Measurements from ENCODE around the gene IMMP2L. TPM values are rescaled to one million over a fixed set of nuclear protein-coding genes. Genes with fewer than 3 reads are reported as not detected.
A peak's percentile ranks its signal among the peaks of the same experiment; 100 is the strongest.

The IMMP2L gene
- 10.6 TPM for polyA plus RNA-seq (2012; ENCODE audit: insufficient read length, low read depth)

DNA sequence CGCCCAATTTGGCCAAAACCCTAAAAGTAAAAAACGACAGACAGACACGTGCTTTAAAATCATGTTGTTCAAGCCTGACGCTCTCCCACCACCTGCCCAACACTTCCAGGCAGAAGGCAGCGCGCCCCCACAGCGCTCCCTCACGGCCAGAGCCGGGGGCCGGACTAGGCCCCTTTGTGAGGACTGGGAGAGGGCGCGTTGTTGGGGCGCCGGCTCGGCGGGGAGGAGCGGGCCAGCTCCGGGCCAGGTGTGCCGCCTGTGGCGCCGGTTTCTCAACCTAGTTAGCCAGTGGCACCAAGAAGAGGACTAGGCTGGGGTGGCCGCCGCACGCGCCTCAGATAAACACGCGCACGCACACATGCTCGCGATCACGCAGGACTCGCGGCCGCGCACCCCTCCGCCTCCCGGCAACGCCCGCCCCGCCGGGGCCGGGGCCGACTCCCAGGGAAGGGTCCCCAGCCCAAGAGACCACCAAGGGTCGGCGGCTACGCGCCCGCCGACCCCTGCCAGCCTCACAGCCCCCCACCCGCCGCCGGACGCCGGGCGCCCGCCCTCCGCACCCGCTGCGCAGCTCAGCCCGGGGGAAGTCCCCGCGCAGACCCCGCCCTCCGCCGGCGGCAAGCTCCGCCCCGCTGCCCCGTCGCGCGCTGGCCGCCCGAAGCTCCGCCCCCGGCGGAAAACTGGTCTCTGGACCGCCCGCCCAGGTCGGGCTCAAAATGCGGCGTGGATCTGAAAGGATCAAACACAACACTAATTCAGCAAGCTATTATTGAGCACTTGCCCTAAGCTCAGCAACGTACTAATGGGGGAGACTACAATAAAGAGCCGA lies at the start of gene IMMP2L:
TSS of gene IMMP2L (minus strand) at position 589 of the 829 bp plus-strand sequence.
- peak; percentile 28; the same call in 1 of the 2 replicates for TF ChIP-seq POLR2AphosphoS5 (IDR thresholded peaks at IDR 0.05; ENCODE audit: low read depth, low read length)
- TF ChIP-seq, protein P1, sequence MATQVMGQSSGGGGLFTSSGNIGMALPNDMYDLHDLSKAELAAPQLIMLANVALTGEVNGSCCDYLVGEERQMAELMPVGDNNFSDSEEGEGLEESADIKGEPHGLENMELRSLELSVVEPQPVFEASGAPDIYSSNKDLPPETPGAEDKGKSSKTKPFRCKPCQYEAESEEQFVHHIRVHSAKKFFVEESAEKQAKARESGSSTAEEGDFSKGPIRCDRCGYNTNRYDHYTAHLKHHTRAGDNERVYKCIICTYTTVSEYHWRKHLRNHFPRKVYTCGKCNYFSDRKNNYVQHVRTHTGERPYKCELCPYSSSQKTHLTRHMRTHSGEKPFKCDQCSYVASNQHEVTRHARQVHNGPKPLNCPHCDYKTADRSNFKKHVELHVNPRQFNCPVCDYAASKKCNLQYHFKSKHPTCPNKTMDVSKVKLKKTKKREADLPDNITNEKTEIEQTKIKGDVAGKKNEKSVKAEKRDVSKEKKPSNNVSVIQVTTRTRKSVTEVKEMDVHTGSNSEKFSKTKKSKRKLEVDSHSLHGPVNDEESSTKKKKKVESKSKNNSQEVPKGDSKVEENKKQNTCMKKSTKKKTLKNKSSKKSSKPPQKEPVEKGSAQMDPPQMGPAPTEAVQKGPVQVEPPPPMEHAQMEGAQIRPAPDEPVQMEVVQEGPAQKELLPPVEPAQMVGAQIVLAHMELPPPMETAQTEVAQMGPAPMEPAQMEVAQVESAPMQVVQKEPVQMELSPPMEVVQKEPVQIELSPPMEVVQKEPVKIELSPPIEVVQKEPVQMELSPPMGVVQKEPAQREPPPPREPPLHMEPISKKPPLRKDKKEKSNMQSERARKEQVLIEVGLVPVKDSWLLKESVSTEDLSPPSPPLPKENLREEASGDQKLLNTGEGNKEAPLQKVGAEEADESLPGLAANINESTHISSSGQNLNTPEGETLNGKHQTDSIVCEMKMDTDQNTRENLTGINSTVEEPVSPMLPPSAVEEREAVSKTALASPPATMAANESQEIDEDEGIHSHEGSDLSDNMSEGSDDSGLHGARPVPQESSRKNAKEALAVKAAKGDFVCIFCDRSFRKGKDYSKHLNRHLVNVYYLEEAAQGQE (IDR thresholded peaks at IDR 0.05; ENCODE audit: insufficient read depth in 1 of 2, low read depth in 2 of 2, low read length in 2 of 2) = no peak
- TF ChIP-seq SIN3A (IDR thresholded peaks at IDR 0.05; ENCODE audit: borderline replicate concordance, insufficient read depth, low read length) = peak; percentile 60; the same call in 1 of the 2 replicates
- TF ChIP-seq FOXP2 (optimal IDR thresholded peaks at IDR 0.05; ENCODE audit: borderline replicate concordance, extremely low read depth, extremely low read length, insufficient read depth) = peak; percentile 40
- no peak for TF ChIP-seq TAF1 (IDR thresholded peaks at IDR 0.05; ENCODE audit: borderline replicate concordance, insufficient read depth, low read length)

DNA sequence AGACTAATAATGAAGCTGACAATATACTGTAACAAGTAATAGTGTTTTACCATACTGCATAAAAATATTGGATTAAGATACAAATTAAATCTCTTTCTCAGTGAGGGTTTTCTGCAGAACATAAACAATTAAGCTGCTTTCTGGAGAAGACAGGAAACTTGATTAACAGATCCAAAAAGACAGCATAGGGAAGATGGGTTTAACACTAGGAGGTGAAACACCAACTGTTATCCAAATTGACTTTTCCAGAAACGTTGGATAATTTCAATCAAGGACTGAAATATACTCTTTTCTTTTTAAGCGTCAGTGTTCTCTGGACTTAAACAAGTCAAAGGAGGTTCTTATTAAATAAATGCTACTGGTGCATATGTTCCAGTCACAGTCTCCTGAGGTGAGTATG lies 45.3 kb upstream of the IMMP2L start:
- TF ChIP-seq TAF1 (IDR thresholded peaks at IDR 0.05; ENCODE audit: borderline replicate concordance, insufficient read depth, low read length) = no peak
- no peak for TF ChIP-seq SIN3A (IDR thresholded peaks at IDR 0.05; ENCODE audit: borderline replicate concordance, insufficient read depth, low read length)
- TF ChIP-seq, protein P1 (IDR thresholded peaks at IDR 0.05; ENCODE audit: insufficient read depth in 1 of 2, low read depth in 2 of 2, low read length in 2 of 2) = no peak
- TF ChIP-seq FOXP2 (optimal IDR thresholded peaks at IDR 0.05; ENCODE audit: borderline replicate concordance, extremely low read depth, extremely low read length, insufficient read depth) = no peak
- no peak for TF ChIP-seq POLR2AphosphoS5 (IDR thresholded peaks at IDR 0.05; ENCODE audit: low read depth, low read length)

DNA sequence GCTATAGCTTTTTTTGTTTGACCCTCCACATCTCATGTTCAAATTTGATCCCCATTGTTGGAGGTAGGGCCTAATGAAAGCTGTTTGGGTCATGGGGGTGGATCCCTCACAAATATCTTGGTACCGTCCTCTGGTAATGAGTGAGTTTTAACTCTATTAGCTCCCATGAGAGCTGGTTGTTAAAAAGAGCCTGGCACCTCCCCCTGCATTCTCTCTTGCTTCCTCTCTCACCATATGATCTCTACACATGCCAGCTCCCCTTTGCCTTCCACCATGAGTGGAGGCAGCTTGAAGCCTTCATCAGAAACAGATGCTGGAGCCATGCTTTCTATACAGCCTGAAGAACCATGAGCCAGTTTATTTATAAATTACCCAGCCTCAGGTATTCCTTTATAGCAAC lies 43.0 kb upstream of the IMMP2L start:
- TF ChIP-seq, protein P1 (IDR thresholded peaks at IDR 0.05; ENCODE audit: insufficient read depth in 1 of 2, low read depth in 2 of 2, low read length in 2 of 2) = no peak

DNA sequence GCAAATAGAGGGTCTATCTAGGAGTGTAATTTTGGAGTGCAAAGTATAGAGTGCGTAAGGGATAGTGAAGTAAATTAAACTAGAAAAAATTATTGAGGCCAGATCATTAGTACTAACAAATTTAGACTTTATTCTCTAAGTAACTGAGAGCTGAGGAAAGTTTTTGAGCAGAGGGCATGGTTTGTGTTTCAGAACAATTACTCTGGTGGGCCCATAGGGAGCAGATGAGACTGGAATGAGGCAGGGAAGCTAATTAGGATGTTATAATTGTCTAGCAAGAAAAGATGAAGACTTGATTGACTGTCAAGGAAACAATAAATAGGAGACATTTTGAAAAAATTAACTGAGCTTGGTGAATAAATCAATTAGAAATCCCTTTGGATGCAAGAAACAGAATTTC lies 37.8 kb upstream of the IMMP2L start:
- TF ChIP-seq TAF1 (IDR thresholded peaks at IDR 0.05; ENCODE audit: borderline replicate concordance, insufficient read depth, low read length) (no peak), FOXP2 (optimal IDR thresholded peaks at IDR 0.05; ENCODE audit: borderline replicate concordance, extremely low read depth, extremely low read length, insufficient read depth) (no peak), POLR2AphosphoS5 (IDR thresholded peaks at IDR 0.05; ENCODE audit: low read depth, low read length) (no peak), SIN3A (IDR thresholded peaks at IDR 0.05; ENCODE audit: borderline replicate concordance, insufficient read depth, low read length) (no peak)
- TF ChIP-seq, protein P1 (IDR thresholded peaks at IDR 0.05; ENCODE audit: insufficient read depth in 1 of 2, low read depth in 2 of 2, low read length in 2 of 2) = no peak
